Measurements from ENCODE around the gene CYB5R3.
"Not testable (repeated sequence)": the region's sequence is repeated elsewhere in the genome, so short reads cannot be mapped to it uniquely, and the experiment has no call there.

DNA sequence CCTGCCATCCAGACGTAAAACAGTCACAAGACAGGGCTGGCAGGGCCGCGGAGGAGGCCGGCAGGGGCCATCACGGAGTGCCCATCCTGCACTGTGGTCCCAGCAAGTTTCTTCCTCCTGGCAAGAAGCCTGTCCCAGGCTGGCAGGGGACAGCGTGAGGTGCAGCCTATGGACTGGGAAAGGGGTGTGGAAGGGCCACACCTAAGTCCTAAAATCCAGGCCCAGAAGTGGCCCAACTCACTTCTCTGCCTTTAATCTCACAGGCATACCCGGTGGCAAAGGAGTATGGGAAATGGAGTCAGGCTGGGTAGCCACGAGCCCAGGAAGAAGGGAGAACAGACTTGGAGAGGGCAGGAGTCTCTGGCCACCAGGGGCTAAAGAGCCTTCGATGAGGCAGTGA lies 78.6 kb downstream of the CYB5R3 start:
- TF ChIP-seq, protein P1, sequence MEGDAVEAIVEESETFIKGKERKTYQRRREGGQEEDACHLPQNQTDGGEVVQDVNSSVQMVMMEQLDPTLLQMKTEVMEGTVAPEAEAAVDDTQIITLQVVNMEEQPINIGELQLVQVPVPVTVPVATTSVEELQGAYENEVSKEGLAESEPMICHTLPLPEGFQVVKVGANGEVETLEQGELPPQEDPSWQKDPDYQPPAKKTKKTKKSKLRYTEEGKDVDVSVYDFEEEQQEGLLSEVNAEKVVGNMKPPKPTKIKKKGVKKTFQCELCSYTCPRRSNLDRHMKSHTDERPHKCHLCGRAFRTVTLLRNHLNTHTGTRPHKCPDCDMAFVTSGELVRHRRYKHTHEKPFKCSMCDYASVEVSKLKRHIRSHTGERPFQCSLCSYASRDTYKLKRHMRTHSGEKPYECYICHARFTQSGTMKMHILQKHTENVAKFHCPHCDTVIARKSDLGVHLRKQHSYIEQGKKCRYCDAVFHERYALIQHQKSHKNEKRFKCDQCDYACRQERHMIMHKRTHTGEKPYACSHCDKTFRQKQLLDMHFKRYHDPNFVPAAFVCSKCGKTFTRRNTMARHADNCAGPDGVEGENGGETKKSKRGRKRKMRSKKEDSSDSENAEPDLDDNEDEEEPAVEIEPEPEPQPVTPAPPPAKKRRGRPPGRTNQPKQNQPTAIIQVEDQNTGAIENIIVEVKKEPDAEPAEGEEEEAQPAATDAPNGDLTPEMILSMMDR (IDR thresholded peaks at IDR 0.05), result not testable (repeated sequence)
- not testable (repeated sequence) for TF ChIP-seq POLR2AphosphoS5, POLR2A, EP300 (IDR thresholded peaks at IDR 0.05)

All from suprapubic skin (tissue), 4 donors.